Measurements from ENCODE around the gene EYA2. TPM values are rescaled to one million over a fixed set of nuclear protein-coding genes. Genes with fewer than 3 reads are reported as not detected.
A peak's percentile ranks its signal among the peaks of the same experiment; 100 is the strongest.

Gene EYA2
- total and polyA plus RNA-seq, 4 donors, result 1.2 to 10.9 (median 6.7) TPM

DNA sequence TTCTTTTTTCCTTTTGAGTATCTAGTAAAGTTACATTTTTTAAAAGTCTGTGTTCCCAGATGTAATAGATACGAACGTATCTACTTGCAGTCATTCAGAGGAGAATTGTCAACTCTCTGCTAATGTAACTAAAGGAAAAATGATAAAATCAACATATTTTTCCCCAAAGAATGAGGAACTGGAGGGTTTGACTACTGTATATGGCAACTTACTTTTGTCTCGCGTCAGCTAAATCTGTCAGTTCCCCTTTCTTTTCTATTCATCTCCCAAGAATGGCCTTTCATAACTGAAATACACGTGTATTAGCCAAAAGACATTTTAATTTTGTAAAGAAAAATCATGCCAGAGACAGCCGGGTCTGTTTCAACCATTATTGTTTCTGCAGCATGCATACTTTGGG, 5.4 kb downstream of the EYA2 start:
- Histone ChIP-seq H3K27ac (ENCODE audit: low read depth in 1 of 2, low read length in 2 of 2) (no peak overlapping the region), H3K4me3 (ENCODE audit: low read length in 2 of 2) (no peak overlapping the region), H3K27me3 (ENCODE audit: control insufficient read depth in 1 of 2, insufficient read depth in 2 of 2, low read length in 1 of 2) (no peaks in the 10 kb centered on the region), H3K9me3 (ENCODE audit: control insufficient read depth, low read length) (no peaks in the 10 kb centered on the region), H3K4me1 (ENCODE audit: control insufficient read depth in 1 of 2, insufficient read depth in 2 of 2, low read length in 2 of 2) (no peaks in the 10 kb centered on the region), H3K36me3 (ENCODE audit: control insufficient read depth in 1 of 2, insufficient read depth in 2 of 2, low read length in 1 of 2) (no peaks in the 10 kb centered on the region)
- intact Hi-C loops (cut with DNase I), result no loop called here
- no peak for DNase-seq
- ATAC-seq (ENCODE audit: low FRiP score), result no peak
- WGBS, 2 donors, result 20 to 28% methylated on average over 6 of the region's 6 CpGs

DNA sequence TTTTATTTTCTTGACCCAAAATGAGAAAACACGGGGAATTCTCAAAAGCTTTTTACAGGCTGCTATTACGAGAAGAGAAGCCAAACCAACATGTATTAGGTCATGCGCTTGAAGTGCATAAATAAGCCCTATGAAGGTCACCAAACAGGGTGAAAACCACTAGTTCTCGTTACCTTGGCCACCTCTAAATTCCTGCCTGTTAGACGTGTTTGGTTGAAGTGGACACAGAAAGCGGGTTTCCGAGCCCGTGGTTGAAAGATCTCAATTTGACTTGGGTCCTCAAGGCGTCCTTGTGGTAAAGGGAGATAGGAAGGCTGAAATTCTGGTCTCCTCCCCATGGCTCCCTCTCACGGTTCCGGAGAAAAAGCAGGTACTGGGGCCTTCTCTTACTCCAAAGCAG, 6.2 kb downstream of the EYA2 start:
- 82 to 89% methylated on average over 11 of the region's 11 CpGs for WGBS, 2 donors
- ATAC-seq (ENCODE audit: low FRiP score), result no peak
- intact Hi-C loops (cut with DNase I), result no loop called here

DNA sequence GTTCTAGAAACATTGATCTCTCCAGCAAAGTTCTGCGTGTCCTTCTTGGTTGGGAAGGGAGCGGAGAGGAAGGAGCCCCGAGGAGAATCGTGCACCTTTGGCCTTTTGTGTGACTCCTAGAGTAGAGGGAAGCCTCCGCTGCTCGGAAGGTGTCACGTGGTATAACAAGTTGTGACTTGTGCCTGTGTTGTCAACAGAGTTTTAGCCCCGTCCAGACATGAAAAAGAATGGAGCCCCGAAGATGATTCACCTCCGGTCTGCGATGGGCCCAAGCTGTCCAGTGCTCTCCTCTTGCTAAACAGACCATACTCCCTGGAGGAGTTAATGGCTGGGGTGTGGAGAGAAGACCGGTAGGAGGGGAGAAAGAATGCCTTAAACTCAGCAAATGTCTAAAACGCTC, 7.0 kb downstream of the EYA2 start:
- Histone ChIP-seq H3K4me3 (ENCODE audit: low read length in 2 of 2) (no peak overlapping the region), H3K27me3 (ENCODE audit: control insufficient read depth in 1 of 2, insufficient read depth in 2 of 2, low read length in 1 of 2) (no peaks in the 10 kb centered on the region), H3K27ac (ENCODE audit: low read depth in 1 of 2, low read length in 2 of 2) (no peak overlapping the region), H3K36me3 (ENCODE audit: control insufficient read depth in 1 of 2, insufficient read depth in 2 of 2, low read length in 1 of 2) (no peaks in the 10 kb centered on the region), H3K4me1 (ENCODE audit: control insufficient read depth in 1 of 2, insufficient read depth in 2 of 2, low read length in 2 of 2) (no peaks in the 10 kb centered on the region), H3K9me3 (ENCODE audit: control insufficient read depth, low read length) (no peaks in the 10 kb centered on the region)
- DNase-seq (no peak), ATAC-seq (ENCODE audit: low FRiP score) (no peak)
- intact Hi-C loops (cut with DNase I), result no loop called here
- WGBS, 2 donors, result 86% methylated on average over 13 of the region's 13 CpGs

More for the DNA sequence above, 6.2 kb downstream of the EYA2 start:
- Histone ChIP-seq H3K4me3 (ENCODE audit: low read length in 2 of 2) (no peak overlapping the region), H3K27ac (ENCODE audit: low read depth in 1 of 2, low read length in 2 of 2) (no peak overlapping the region), H3K36me3 (ENCODE audit: control insufficient read depth in 1 of 2, insufficient read depth in 2 of 2, low read length in 1 of 2) (no peaks in the 10 kb centered on the region), H3K4me1 (ENCODE audit: control insufficient read depth in 1 of 2, insufficient read depth in 2 of 2, low read length in 2 of 2) (no peaks in the 10 kb centered on the region), H3K9me3 (ENCODE audit: control insufficient read depth, low read length) (no peaks in the 10 kb centered on the region), H3K27me3 (ENCODE audit: control insufficient read depth in 1 of 2, insufficient read depth in 2 of 2, low read length in 1 of 2) (no peaks in the 10 kb centered on the region)
- DNase-seq, result no peak

DNA sequence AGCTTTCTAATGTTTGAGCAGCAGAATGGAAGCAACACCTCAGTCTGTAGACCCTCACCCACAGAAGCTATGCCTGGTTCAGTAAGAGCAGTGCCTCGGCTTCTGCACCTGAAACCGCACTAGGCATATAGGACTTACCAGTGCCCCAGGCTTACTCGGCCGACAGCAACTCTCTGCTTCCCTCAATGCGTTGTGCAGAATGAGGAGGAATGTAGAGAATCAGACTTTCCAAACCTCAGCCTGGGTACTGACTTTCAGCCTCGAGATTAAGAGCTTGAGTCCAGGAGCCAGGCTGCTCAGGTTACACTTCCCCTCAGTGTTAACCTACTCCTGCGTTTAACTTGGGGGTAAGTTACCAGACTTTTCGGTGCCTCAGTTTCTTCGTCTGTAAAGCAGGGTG, 8.6 kb downstream of the EYA2 start:
- DNase-seq (no peak), ATAC-seq (ENCODE audit: low FRiP score) (no peak)
- Histone ChIP-seq H3K36me3 (ENCODE audit: control insufficient read depth in 1 of 2, insufficient read depth in 2 of 2, low read length in 1 of 2) (no peaks in the 10 kb centered on the region), H3K9me3 (ENCODE audit: control insufficient read depth, low read length) (no peaks in the 10 kb centered on the region), H3K27ac (ENCODE audit: low read depth in 1 of 2, low read length in 2 of 2) (no peak overlapping the region), H3K4me1 (ENCODE audit: control insufficient read depth in 1 of 2, insufficient read depth in 2 of 2, low read length in 2 of 2) (no peaks in the 10 kb centered on the region), H3K4me3 (ENCODE audit: low read length in 2 of 2) (no peak overlapping the region), H3K27me3 (ENCODE audit: control insufficient read depth in 1 of 2, insufficient read depth in 2 of 2, low read length in 1 of 2) (no peaks in the 10 kb centered on the region)
- whole genome bisulfite sequencing, 2 donors, result 61 to 63% methylated on average over 9 of the region's 9 CpGs
- intact Hi-C loops (cut with DNase I), result no loop called here

DNA sequence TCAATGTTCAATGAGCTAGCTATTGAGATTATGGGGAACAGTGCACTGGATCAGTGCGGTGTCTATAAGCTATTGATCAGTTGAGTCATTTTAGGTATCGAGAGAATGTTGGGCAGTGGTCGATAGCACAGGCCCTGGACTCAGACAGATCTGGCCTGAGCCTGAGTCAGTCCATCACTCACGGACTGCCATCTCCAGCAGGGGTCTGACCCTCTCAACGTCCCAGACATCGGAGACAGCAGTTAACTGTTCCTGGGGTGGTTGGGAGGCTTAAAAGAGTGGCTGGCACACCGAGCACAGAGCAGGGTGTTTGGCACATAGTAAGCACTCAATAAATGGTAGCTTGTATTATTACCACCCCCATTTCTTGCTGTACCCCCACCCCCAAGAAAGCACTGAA, 9.3 kb downstream of the EYA2 start:
- no peaks in the 10 kb centered on the region for H3K27me3 ChIP-seq (ENCODE audit: control insufficient read depth in 1 of 2, insufficient read depth in 2 of 2, low read length in 1 of 2)
- DNase-seq (no peak), ATAC-seq (ENCODE audit: low FRiP score) (no peak)
- no peak overlapping the region for H3K27ac ChIP-seq (ENCODE audit: low read depth in 1 of 2, low read length in 2 of 2)
- no peaks in the 10 kb centered on the region for H3K9me3 ChIP-seq (ENCODE audit: control insufficient read depth, low read length)
- H3K4me3 ChIP-seq (ENCODE audit: low read length in 2 of 2), result no peak overlapping the region
- H3K36me3 ChIP-seq (ENCODE audit: control insufficient read depth in 1 of 2, insufficient read depth in 2 of 2, low read length in 1 of 2), result no peaks in the 10 kb centered on the region
- no peaks in the 10 kb centered on the region for H3K4me1 ChIP-seq (ENCODE audit: control insufficient read depth in 1 of 2, insufficient read depth in 2 of 2, low read length in 2 of 2)
- intact Hi-C loops (cut with DNase I), result no loop called here
- 66 to 73% methylated on average over 7 of the region's 7 CpGs for WGBS, 2 donors

DNA sequence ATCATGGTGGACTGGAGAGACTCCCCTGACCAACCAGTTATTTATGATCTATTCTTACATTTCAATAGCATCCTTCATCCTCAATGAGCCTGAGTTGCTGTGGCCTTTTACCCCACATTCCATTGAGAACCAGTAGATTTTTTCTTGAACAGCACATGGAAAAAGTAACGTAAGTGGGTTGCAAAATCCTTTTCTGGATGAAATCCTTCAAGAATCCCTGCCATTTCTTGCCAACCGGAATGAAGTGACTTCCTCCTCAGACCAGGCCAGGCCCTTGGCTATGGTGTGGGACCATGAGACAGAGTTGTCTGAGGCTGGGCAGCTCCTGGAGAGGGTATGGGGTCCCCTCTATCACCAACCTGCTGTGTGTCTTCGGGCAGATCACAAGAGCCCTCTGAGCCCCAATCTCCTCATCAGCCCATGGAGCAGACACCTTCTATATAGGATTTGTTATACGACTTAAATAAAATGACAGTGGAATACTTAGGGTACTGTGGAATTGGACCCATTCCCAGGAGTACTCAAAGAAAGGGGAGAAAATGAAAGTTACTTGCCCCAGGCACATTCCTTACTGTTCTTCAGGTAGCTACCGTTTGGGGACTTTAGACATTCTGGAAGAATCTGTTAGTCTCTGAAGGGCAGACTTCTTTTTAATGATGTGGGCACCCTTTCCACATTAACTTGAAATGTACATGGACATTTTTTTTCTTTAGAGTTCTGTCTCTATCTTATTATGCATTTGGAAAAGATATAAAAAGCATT, 10.9 kb downstream of the EYA2 start:
- H3K27me3 ChIP-seq (ENCODE audit: control insufficient read depth in 1 of 2, insufficient read depth in 2 of 2, low read length in 1 of 2), result no peaks in the 10 kb centered on the region
- DNase-seq (peak in 1 of 2 donors; percentile 76), ATAC-seq (ENCODE audit: low FRiP score) (peak; percentile 72)
- no peaks in the 10 kb centered on the region for H3K4me1 ChIP-seq (ENCODE audit: control insufficient read depth in 1 of 2, insufficient read depth in 2 of 2, low read length in 2 of 2)
- intact Hi-C loops (cut with DNase I), result no loop called here
- H3K36me3 ChIP-seq (ENCODE audit: control insufficient read depth in 1 of 2, insufficient read depth in 2 of 2, low read length in 1 of 2), result no peaks in the 10 kb centered on the region
- H3K4me3 ChIP-seq (ENCODE audit: low read length in 2 of 2), result no peak overlapping the region
- H3K27ac ChIP-seq (ENCODE audit: low read depth in 1 of 2, low read length in 2 of 2), result peak overlapping the region in 1 of 2 donors; percentile 45
- no peaks in the 10 kb centered on the region for H3K9me3 ChIP-seq (ENCODE audit: control insufficient read depth, low read length)
- WGBS, 2 donors, result 54 to 60% methylated on average over 5 of the region's 5 CpGs

DNA sequence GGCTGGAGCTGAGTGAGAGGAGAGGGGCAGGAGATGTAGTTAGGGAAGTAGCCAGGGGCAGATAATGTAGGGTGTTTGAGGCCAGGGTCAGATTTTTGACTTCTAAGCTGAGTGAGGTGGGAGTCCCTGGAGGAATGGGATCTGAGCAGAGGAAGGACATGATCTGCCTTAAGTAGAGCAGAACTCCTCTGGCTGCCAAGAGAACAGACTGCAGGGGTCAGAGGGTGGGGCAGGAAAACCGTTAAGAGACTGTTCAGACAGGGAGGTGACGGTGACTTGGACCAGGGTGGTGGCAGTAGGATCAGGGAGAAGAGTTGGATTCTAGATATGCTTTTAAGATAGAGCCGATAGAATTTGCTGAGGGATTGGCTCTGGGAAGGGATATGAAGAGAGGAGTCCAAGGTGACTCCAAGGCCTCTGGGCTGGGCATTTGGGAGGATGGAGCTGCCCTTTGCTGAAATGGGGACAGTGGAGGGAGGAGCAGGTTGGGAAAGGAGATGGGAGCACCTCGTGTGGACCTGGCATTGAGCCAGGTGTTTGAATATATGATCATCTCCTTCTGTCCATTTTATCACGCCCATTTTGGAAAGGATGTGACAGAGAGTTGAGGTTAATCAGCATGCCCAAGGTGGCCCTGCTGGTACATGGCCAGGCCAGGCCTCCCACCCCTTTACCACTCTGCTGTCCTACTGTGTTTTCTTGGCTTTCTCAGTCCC, 18.8 kb downstream of the EYA2 start:
- H3K4me3 ChIP-seq (ENCODE audit: low read length in 2 of 2), result no peak overlapping the region
- H3K27me3 ChIP-seq (ENCODE audit: control insufficient read depth in 1 of 2, insufficient read depth in 2 of 2, low read length in 1 of 2), result no peaks in the 10 kb centered on the region
- H3K4me1 ChIP-seq (ENCODE audit: control insufficient read depth in 1 of 2, insufficient read depth in 2 of 2, low read length in 2 of 2), result no peaks in the 10 kb centered on the region
- WGBS, 2 donors, result 85 to 92% methylated on average over 5 of the region's 5 CpGs
- intact Hi-C loops (cut with DNase I), result no loop called here
- no peak overlapping the region for H3K27ac ChIP-seq (ENCODE audit: low read depth in 1 of 2, low read length in 2 of 2)
- H3K9me3 ChIP-seq (ENCODE audit: control insufficient read depth, low read length), result no peaks in the 10 kb centered on the region
- H3K36me3 ChIP-seq (ENCODE audit: control insufficient read depth in 1 of 2, insufficient read depth in 2 of 2, low read length in 1 of 2), result no peaks in the 10 kb centered on the region
- DNase-seq (no peak), ATAC-seq (ENCODE audit: low FRiP score) (no peak)

DNA sequence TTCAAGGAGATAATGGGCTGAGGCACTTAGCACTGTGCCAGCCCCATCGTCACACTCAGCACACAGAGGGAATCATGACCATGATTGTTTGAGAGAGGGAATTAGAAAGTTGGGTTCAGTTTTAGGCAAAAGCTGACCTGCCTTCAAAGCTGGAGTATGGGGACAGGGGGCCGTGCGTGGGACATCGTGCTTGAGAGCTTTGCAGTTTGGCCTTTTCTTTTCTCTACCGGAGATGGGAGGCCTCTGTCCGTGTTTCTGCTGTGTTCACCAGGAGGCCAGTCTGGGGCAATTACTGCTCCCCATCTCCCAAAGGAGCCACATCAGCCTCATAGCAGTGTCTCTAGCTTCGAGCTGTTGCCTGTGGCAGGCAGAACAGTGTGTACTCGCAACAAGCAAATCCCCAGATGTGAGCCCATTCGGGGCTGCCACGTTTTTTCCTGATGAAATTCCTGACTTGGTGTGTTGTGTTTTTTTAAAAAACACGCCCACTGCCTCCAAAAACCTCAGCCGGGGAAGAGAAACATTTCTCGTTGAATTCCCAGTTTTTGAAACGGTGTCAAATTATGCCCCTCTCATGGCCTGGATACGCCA, 20.2 kb downstream of the EYA2 start:
- intact Hi-C loops (cut with DNase I), result no loop called here
- Histone ChIP-seq H3K36me3 (ENCODE audit: control insufficient read depth in 1 of 2, insufficient read depth in 2 of 2, low read length in 1 of 2) (no peaks in the 10 kb centered on the region), H3K27me3 (ENCODE audit: control insufficient read depth in 1 of 2, insufficient read depth in 2 of 2, low read length in 1 of 2) (no peaks in the 10 kb centered on the region), H3K4me1 (ENCODE audit: control insufficient read depth in 1 of 2, insufficient read depth in 2 of 2, low read length in 2 of 2) (no peaks in the 10 kb centered on the region), H3K9me3 (ENCODE audit: control insufficient read depth, low read length) (no peaks in the 10 kb centered on the region), H3K4me3 (ENCODE audit: low read length in 2 of 2) (no peak overlapping the region), H3K27ac (ENCODE audit: low read depth in 1 of 2, low read length in 2 of 2) (peak overlapping the region in 1 of 2 donors; percentile 50)
- 33 to 35% methylated on average over 15 of the region's 15 CpGs for WGBS, 2 donors
- ATAC-seq (ENCODE audit: low FRiP score), result peak; percentile 67
- peak in 1 of 2 donors; percentile 77 for DNase-seq

Measured in aorta (tissue), 5 donors.